CD14-positive monocyte (primary cell): ENCODE measurements around the gene VTN. TPM values are rescaled to one million over a fixed set of nuclear protein-coding genes. Genes with fewer than 3 reads are reported as not detected.

ENCODE experiments used
- DNase-seq, 3 donors: peaks; one replicate each; pipeline ENCODE4 v3.0.0-alpha.2; 2011 to 2022
- H2AFZ ChIP-seq: 2 replicates; pipeline ENCODE4 v1.6.0; 2012; ENCODE audit warnings: mild to moderate bottlenecking, low read depth, low read length, inconsistent platforms; ENCODE audit not compliant: insufficient read depth, poor library complexity, severe bottlenecking
- H3K27ac ChIP-seq, 2 donors: 1 replicate in 1 of 2; 2 replicates in 1 of 2; pipeline ENCODE4 v1.5.1; 2012 to 2013; ENCODE audit warnings: low read length in 2 of 2, control low read depth in 1 of 2, inconsistent platforms in 1 of 2, low read depth in 1 of 2, mild to moderate bottlenecking in 1 of 2
- H3K27me3 ChIP-seq, 2 donors: one replicate each; pipeline versions ENCODE4 v1.6.0 to v1.6.1; 2011 to 2013; ENCODE audit warnings: low read length in 2 of 2; ENCODE audit not compliant: control insufficient read depth in 2 of 2, insufficient read depth in 2 of 2
- H3K36me3 ChIP-seq, 2 donors: replicated peaks in 1 of 2; 1 replicate in 1 of 2; 2 replicates in 1 of 2; pipeline versions ENCODE4 v1.5.1 to v1.6.1; 2012 to 2013; ENCODE audit warnings: low read length in 2 of 2, control low read depth in 1 of 2, inconsistent platforms in 1 of 2, mild to moderate bottlenecking in 1 of 2; ENCODE audit not compliant: insufficient read depth in 2 of 2, control insufficient read depth in 1 of 2
- H3K4me1 ChIP-seq, 2 donors: 1 replicate in 1 of 2; 2 replicates in 1 of 2; pipeline versions ENCODE4 v1.5.1 to v1.6.1; 2012 to 2013; ENCODE audit warnings: low read length in 2 of 2, control low read depth in 1 of 2, inconsistent platforms in 1 of 2, mild to moderate bottlenecking in 1 of 2, moderate library complexity in 1 of 2; ENCODE audit not compliant: insufficient read depth in 2 of 2, control insufficient read depth in 1 of 2
- H3K4me2 ChIP-seq: replicated peaks from 2 replicates; pipeline ENCODE3; 2012; ENCODE audit warnings: low read length, moderate library complexity, mild to moderate bottlenecking; ENCODE audit not compliant: poor library complexity, severe bottlenecking; ENCODE audit errors: extremely low read depth
- H3K4me3 ChIP-seq, 3 experiments: fragments of 200-600 bp in 1 of 3; sonication (generic) in 1 of 3; replicated peaks in 1 of 3; 1 replicate in 2 of 3; 2 replicates in 1 of 3; pipeline ENCODE4 v1.5.1; 2011 to 2013; ENCODE audit warnings: low read length in 3 of 3, mild to moderate bottlenecking in 3 of 3, control low read depth in 2 of 3, low read depth in 2 of 3, inconsistent platforms in 1 of 3, moderate library complexity in 1 of 3
- H3K79me2 ChIP-seq: 2 replicates; pipeline ENCODE4 v1.6.0; 2012; ENCODE audit warnings: mild to moderate bottlenecking, control low read depth, inconsistent platforms, low read length, moderate library complexity; ENCODE audit not compliant: insufficient read depth
- H3K9ac ChIP-seq: 2 replicates; pipeline ENCODE4 v1.6.0; 2017; ENCODE audit warnings: low read length, mild to moderate bottlenecking; ENCODE audit not compliant: insufficient read depth, poor library complexity, severe bottlenecking
- H3K9me3 ChIP-seq, 2 donors: replicated peaks in 1 of 2; 1 replicate in 1 of 2; 2 replicates in 1 of 2; pipeline versions ENCODE4 v1.5.1 to v1.6.1; 2012 to 2013; ENCODE audit warnings: low read length in 2 of 2, control low read depth in 1 of 2; ENCODE audit not compliant: control insufficient read depth in 1 of 2, insufficient read depth in 1 of 2
- H4K20me1 ChIP-seq: 2 replicates; pipeline ENCODE4 v1.6.0; 2012; ENCODE audit warnings: mild to moderate bottlenecking, low read length, control low read depth, moderate library complexity; ENCODE audit not compliant: insufficient read depth
- H3K27ac Mint-ChIP-seq, 7 donors: one replicate each; pipeline ENCODE4 v1.8.0; 2020; ENCODE audit warnings: mild to moderate bottlenecking in 7 of 7, mixed read lengths in 7 of 7, moderate library complexity in 6 of 7, inconsistent platforms in 2 of 7
- H3K27me3 Mint-ChIP-seq, 3 donors: one replicate each; pipeline ENCODE4 v1.8.0; 2021 to 2022; ENCODE audit warnings: low read depth in 3 of 3, mild to moderate bottlenecking in 3 of 3, mixed read lengths in 3 of 3, moderate library complexity in 3 of 3, inconsistent platforms in 1 of 3
- H3K36me3 Mint-ChIP-seq, 2 donors: one replicate each; pipeline ENCODE4 v1.8.0; 2020; ENCODE audit warnings: mixed read lengths in 2 of 2, inconsistent platforms in 1 of 2, mild to moderate bottlenecking in 1 of 2
- H3K4me1 Mint-ChIP-seq: one replicate; pipeline ENCODE4 v1.8.0; 2020; ENCODE audit warnings: mild to moderate bottlenecking, mixed read lengths
- H3K4me3 Mint-ChIP-seq, 2 donors: one replicate each; pipeline ENCODE4 v1.8.0; 2020; ENCODE audit warnings: mild to moderate bottlenecking in 2 of 2, mixed read lengths in 2 of 2, moderate library complexity in 1 of 2
- H3K9me3 Mint-ChIP-seq, 7 donors: one replicate each; pipeline ENCODE4 v1.8.0; 2020 to 2022; ENCODE audit warnings: mixed read lengths in 7 of 7, mild to moderate bottlenecking in 6 of 7, moderate library complexity in 6 of 7, inconsistent platforms in 2 of 7
- WGBS: methylation state at CpG from one replicate; pipeline ENCODE4 v1.1.5; 2013; ENCODE audit warnings: missing lambda C conversion rate; ENCODE audit not compliant: insufficient coverage; 5-methylcytosine and 5-hydroxymethylcytosine counted together
- intact Hi-C, 2 donors: fragments of 100-400 bp; cut with micrococcal nuclease; formaldehyde crosslinking; loops; one replicate each; pipeline versions ENCODE4 v1.15.0 to v1.15.1; 2023
- polyA plus RNA-seq, 3 donors: library from polyadenylated mRNA; depleted of rRNA in 1 of 3; unstranded in 2 of 3; stranded (reverse) in 1 of 3; fragments of 300-500 nt in 2 of 3; fragments of >200 nt in 1 of 3; fragmentation: Illumina TruSeq in 2 of 3; gene quantifications; 1 replicate in 2 of 3; 2 replicates in 1 of 3; pipeline ENCODE4 v1.2.3, GENCODE V29; 2012 to 2021
- TF ChIP-seq, protein P1 (sequence below): fragments of 200-600 bp; IDR thresholded peaks from one replicate; pipeline ENCODE4 v1.8.0; 2022; ENCODE audit warnings: antibody characterized with exemption, mild to moderate bottlenecking

VTN gene
- polyA plus RNA-seq, 3 donors: not detected

DNA sequence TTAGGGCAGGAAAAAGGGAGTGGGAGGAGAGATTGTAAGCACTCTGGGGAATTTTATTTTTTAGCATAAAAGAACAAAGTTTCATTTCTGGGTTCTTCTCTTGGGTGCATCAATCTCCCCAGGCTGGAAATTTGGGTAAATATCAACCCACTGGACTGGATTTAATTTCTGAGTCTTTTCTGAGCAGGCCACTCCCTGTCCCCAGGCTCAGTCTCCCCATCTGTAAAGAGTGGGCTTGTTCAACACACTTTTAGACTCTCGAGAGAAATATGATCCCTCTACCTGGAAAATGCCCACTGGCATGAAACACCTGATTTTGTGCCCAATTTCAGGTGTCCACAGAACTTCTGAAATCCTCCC is 617 bp upstream of the VTN start:
- Histone ChIP-seq H3K9ac (no peak overlapping the region), H3K27ac (no peak overlapping the region), H4K20me1 (peaks cover 4% of the 10 kb centered on the region), H3K9me3 (peaks cover 2 to 7% of the 10 kb centered on the region in 2 donors), H3K27me3 (peaks cover 13 to 20% of the 10 kb centered on the region in 2 donors), H2AFZ (no peak overlapping the region), H3K4me2 (peak overlapping the region; percentile 87), H3K4me3 (peak overlapping the region in 1 of 3 experiments; percentile 74), H3K4me1 (peaks cover 23 to 34% of the 10 kb centered on the region in 2 donors), H3K79me2 (no peaks in the 10 kb centered on the region), H3K36me3 (peaks cover 0 to 4% of the 10 kb centered on the region in 2 donors)
- intact Hi-C loops: no loop called here
- DNase-seq: no peak
- peaks cover 16 to 21% of the 10 kb centered on the region in 2 donors for H3K36me3 Mint-ChIP-seq
- WGBS: 100% methylated on average over 1 of the region's 1 CpG
- peaks cover 22 to 44% (median 25%) of the 10 kb centered on the region in 3 donors for H3K27me3 Mint-ChIP-seq
- peaks cover 0 to 5% (median 1%) of the 10 kb centered on the region in 7 donors for H3K9me3 Mint-ChIP-seq
- TF ChIP-seq, protein P1, sequence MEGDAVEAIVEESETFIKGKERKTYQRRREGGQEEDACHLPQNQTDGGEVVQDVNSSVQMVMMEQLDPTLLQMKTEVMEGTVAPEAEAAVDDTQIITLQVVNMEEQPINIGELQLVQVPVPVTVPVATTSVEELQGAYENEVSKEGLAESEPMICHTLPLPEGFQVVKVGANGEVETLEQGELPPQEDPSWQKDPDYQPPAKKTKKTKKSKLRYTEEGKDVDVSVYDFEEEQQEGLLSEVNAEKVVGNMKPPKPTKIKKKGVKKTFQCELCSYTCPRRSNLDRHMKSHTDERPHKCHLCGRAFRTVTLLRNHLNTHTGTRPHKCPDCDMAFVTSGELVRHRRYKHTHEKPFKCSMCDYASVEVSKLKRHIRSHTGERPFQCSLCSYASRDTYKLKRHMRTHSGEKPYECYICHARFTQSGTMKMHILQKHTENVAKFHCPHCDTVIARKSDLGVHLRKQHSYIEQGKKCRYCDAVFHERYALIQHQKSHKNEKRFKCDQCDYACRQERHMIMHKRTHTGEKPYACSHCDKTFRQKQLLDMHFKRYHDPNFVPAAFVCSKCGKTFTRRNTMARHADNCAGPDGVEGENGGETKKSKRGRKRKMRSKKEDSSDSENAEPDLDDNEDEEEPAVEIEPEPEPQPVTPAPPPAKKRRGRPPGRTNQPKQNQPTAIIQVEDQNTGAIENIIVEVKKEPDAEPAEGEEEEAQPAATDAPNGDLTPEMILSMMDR: no peak
- H3K27ac Mint-ChIP-seq: peak overlapping the region in 1 of 7 donors; percentile 15
- H3K4me3 Mint-ChIP-seq: no peak overlapping the region
- H3K4me1 Mint-ChIP-seq: peaks cover 27% of the 10 kb centered on the region

DNA sequence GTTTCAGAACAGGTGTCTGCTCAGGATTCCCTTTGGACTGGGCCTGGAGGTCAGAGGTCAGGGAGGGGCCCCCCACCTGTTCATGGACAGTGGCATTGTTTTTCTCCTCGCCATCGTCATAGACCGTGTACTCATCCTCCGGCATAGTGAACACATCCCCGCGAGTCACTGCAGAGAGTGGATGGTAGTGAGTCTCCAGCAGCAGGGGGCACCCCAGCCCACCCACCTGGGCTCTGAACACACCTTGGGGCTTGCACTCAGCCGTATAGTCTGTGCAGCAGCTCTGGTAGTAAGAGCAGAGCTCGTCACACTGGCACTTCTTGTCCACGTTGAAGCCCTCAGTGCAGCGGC is 448 bp downstream of the VTN start:
- H2AFZ ChIP-seq: no peak overlapping the region
- H4K20me1 ChIP-seq: peaks cover 4% of the 10 kb centered on the region
- intact Hi-C loops: no loop called here
- TF ChIP-seq, protein P1: no peak
- H3K9me3 ChIP-seq: peaks cover 2 to 7% of the 10 kb centered on the region in 2 donors
- DNase-seq: no peak
- peaks cover 10 to 12% of the 10 kb centered on the region in 2 donors for H3K36me3 ChIP-seq
- H3K4me1 ChIP-seq: peaks cover 23 to 34% of the 10 kb centered on the region in 2 donors
- H3K27ac ChIP-seq: no peak overlapping the region
- Mint-ChIP-seq H3K36me3 (peaks cover 18 to 29% of the 10 kb centered on the region in 2 donors), H3K4me1 (peaks cover 27% of the 10 kb centered on the region), H3K27me3 (peaks cover 22 to 37% (median 25%) of the 10 kb centered on the region in 3 donors), H3K4me3 (no peak overlapping the region), H3K9me3 (peaks cover 0 to 5% (median 1%) of the 10 kb centered on the region in 7 donors), H3K27ac (no peak overlapping the region)
- no peak overlapping the region for H3K4me2 ChIP-seq
- no peak overlapping the region for H3K4me3 ChIP-seq
- H3K9ac ChIP-seq: no peak overlapping the region
- peaks cover 13 to 20% of the 10 kb centered on the region in 2 donors for H3K27me3 ChIP-seq
- H3K79me2 ChIP-seq: no peaks in the 10 kb centered on the region
- WGBS: 86% methylated on average over 10 of the region's 10 CpGs
